Ascending aorta (tissue), 2 donors: ENCODE measurements around the gene VRK1. TPM values are rescaled to one million over a fixed set of nuclear protein-coding genes. Genes with fewer than 3 reads are reported as not detected.

ENCODE experiments used
- DNase-seq, 2 donors: peaks; one replicate each; pipeline ENCODE4 v3.0.0-alpha.2; 2019; ENCODE audit warnings: low spot score in 2 of 2
- H3K27ac ChIP-seq, 2 donors: fragments of 200-600 bp; sonication (generic); one replicate each; pipeline ENCODE4 v1.5.1; 2016 to 2017; ENCODE audit warnings: mild to moderate bottlenecking in 1 of 2
- H3K27me3 ChIP-seq: fragments of 200-600 bp; sonication (generic); one replicate; pipeline ENCODE4 v1.5.1; 2017
- H3K36me3 ChIP-seq, 2 donors: fragments of 200-600 bp; sonication (generic); one replicate each; pipeline ENCODE4 v1.5.1; 2016
- H3K4me1 ChIP-seq, 2 donors: fragments of 200-600 bp; sonication (generic); one replicate each; pipeline ENCODE4 v1.5.1; 2016 to 2017; ENCODE audit warnings: mild to moderate bottlenecking in 1 of 2
- H3K4me3 ChIP-seq, 2 donors: fragments of 200-600 bp; sonication (generic); one replicate each; pipeline ENCODE4 v1.5.1; 2016 to 2017; ENCODE audit warnings: mild to moderate bottlenecking in 1 of 2
- H3K9me3 ChIP-seq, 2 donors: fragments of 200-600 bp; sonication (generic); one replicate each; pipeline ENCODE4 v1.5.1; 2016
- CTCF ChIP-seq, 3 experiments: fragments of 200-600 bp in 2 of 3; fragments of 450-650 bp in 1 of 3; sonication (generic) in 2 of 3; IDR thresholded peaks; one replicate each; pipeline ENCODE4 v1.5.1; 2016 to 2019; ENCODE audit warnings: antibody characterized with exemption in 3 of 3, mild to moderate bottlenecking in 1 of 3, moderate library complexity in 1 of 3
- intact Hi-C: fragments of 100-400 bp; cut with DNase I; formaldehyde crosslinking; loops from one replicate; pipeline ENCODE4 v1.15.1; 2023
- total RNA-seq: library from RNA; depleted of rRNA; stranded (reverse); fragments of >200 nt; gene quantifications from one replicate; pipeline ENCODE4 v1.1.0, GENCODE V29; 2016

Gene VRK1
- total RNA-seq, 1 donor from 2014 or later: 2.4 TPM

GRCh38 chr14:96858643-96859042, 61.5 kb downstream of the VRK1 start:
- no peak for TF ChIP-seq CTCF (IDR thresholded peaks at IDR 0.05)
- Histone ChIP-seq H3K4me3 (no peak overlapping the region), H3K36me3 (no peaks in the 10 kb centered on the region), H3K27ac (no peak overlapping the region), H3K4me1 (no peaks in the 10 kb centered on the region), H3K9me3 (no peaks in the 10 kb centered on the region), H3K27me3 (no peaks in the 10 kb centered on the region)
- intact Hi-C loops: no loop called here
- DNase-seq: no peak

GRCh38 chr14:96861568-96862310, 64.6 kb downstream of the VRK1 start:
- DNase-seq: no peak
- Histone ChIP-seq H3K4me3 (no peak overlapping the region), H3K9me3 (no peaks in the 10 kb centered on the region), H3K4me1 (no peaks in the 10 kb centered on the region), H3K27me3 (no peaks in the 10 kb centered on the region), H3K27ac (no peak overlapping the region), H3K36me3 (no peaks in the 10 kb centered on the region)
- intact Hi-C loops: no loop called here
- TF ChIP-seq CTCF (IDR thresholded peaks at IDR 0.05): no peak

GRCh38 chr14:96863327-96863985, 66.3 kb downstream of the VRK1 start:
- no peak overlapping the region for H3K27ac ChIP-seq
- intact Hi-C loops: no loop called here
- no peaks in the 10 kb centered on the region for H3K36me3 ChIP-seq
- H3K4me3 ChIP-seq: no peak overlapping the region
- H3K9me3 ChIP-seq: no peaks in the 10 kb centered on the region
- H3K4me1 ChIP-seq: no peaks in the 10 kb centered on the region
- no peaks in the 10 kb centered on the region for H3K27me3 ChIP-seq
- no peak for TF ChIP-seq CTCF (IDR thresholded peaks at IDR 0.05)
- DNase-seq: no peak

GRCh38 chr14:96863986-96864330, 66.8 kb downstream of the VRK1 start:
- intact Hi-C loops: no loop called here
- H3K36me3 ChIP-seq: no peaks in the 10 kb centered on the region
- no peak overlapping the region for H3K27ac ChIP-seq
- no peaks in the 10 kb centered on the region for H3K27me3 ChIP-seq
- no peak for DNase-seq
- H3K9me3 ChIP-seq: no peaks in the 10 kb centered on the region
- TF ChIP-seq CTCF (IDR thresholded peaks at IDR 0.05): no peak
- H3K4me3 ChIP-seq: no peak overlapping the region
- H3K4me1 ChIP-seq: no peaks in the 10 kb centered on the region

DNA sequence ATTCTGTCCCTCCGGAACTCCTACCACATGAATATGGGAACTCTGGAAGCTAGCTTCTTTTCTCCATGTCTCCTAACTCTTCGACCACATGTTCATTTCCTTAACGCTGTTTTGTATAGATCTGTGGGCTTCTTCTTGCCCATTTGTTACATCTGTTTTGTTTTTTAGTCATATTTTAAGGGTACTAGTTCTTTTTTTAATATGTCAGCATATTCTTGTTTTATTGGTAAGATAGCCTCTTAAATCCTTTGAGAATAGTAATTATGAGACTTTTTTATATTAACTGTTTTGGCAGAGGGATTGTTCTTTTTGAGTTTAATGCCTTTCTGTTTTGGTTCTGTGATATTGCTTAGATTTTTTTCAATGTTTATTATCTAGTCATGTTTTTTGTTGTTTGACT, 70.5 kb downstream of the VRK1 start:
- intact Hi-C loops: no loop called here
- no peaks in the 10 kb centered on the region for H3K9me3 ChIP-seq
- H3K4me3 ChIP-seq: no peak overlapping the region
- DNase-seq: no peak
- no peak overlapping the region for H3K27ac ChIP-seq
- H3K36me3 ChIP-seq: peaks cover 0 to 2% of the 10 kb centered on the region in 2 donors
- H3K27me3 ChIP-seq: no peaks in the 10 kb centered on the region
- no peaks in the 10 kb centered on the region for H3K4me1 ChIP-seq
- TF ChIP-seq CTCF (IDR thresholded peaks at IDR 0.05): no peak
